HEK293T (cell line): ENCODE data around the gene ARAF.
"Not testable (repeated sequence)": the region's sequence is repeated elsewhere in the genome, so short reads cannot be mapped to it uniquely, and the experiment has no call there.

Experiments used
- CTCF ChIA-PET: fragments of 350-600 bp; formaldehyde crosslinking; extraction: SDS; loops from one replicate; lab custom pipeline; 2021; ENCODE audit warnings: antibody characterized with exemption, inconsistent platforms; lab: Yijun Ruan, JAX
- POLR2A ChIA-PET: fragments of 350-600 bp; formaldehyde crosslinking; extraction: SDS; loops from one replicate; lab custom pipeline; 2020; ENCODE audit warnings: antibody characterized with exemption, inconsistent platforms; lab: Yijun Ruan, JAX
- DNase-seq: peaks from one replicate; pipeline ENCODE4 v3.0.0; 2012; ENCODE audit warnings: mixed read lengths; ENCODE audit errors: extremely low spot score
- ARNT ChIP-seq: fragments of 450-650 bp; IDR thresholded peaks from 2 replicates; pipeline ENCODE4 v1.6.1; 2017; ENCODE audit warnings: mild to moderate bottlenecking
- BHLHE40 ChIP-seq: fragments of 450-650 bp; IDR thresholded peaks from 2 replicates; pipeline ENCODE4 v1.6.1; 2016; ENCODE audit warnings: mild to moderate bottlenecking, moderate library complexity, borderline replicate concordance
- CTBP1 ChIP-seq: fragments of 450-650 bp; IDR thresholded peaks from 2 replicates; pipeline ENCODE4 v1.6.1; 2016; ENCODE audit warnings: borderline replicate concordance
- ELF4 ChIP-seq: fragments of 450-650 bp; IDR thresholded peaks from 2 replicates; pipeline ENCODE4 v1.6.1; 2017; ENCODE audit warnings: antibody characterized with exemption
- FOXA1 ChIP-seq: fragments of 450-650 bp; IDR thresholded peaks from 2 replicates; pipeline ENCODE4 v1.6.1; 2016; ENCODE audit warnings: mild to moderate bottlenecking
- FOXK2 ChIP-seq: fragments of 450-650 bp; IDR thresholded peaks from 2 replicates; pipeline ENCODE4 v1.6.1; 2016; ENCODE audit warnings: mild to moderate bottlenecking
- FOXM1 ChIP-seq: fragments of 450-650 bp; IDR thresholded peaks from 2 replicates; pipeline ENCODE4 v1.6.1; 2017; ENCODE audit warnings: mild to moderate bottlenecking, borderline replicate concordance
- HDGF ChIP-seq: fragments of 450-650 bp; IDR thresholded peaks from 2 replicates; pipeline ENCODE4 v1.6.1; 2017; ENCODE audit warnings: antibody characterized with exemption, borderline replicate concordance
- L3MBTL2 ChIP-seq: fragments of 450-650 bp; conservative IDR thresholded peaks from 2 replicates; pipeline ENCODE4 v1.6.1; 2016; ENCODE audit warnings: mild to moderate bottlenecking
- LEF1 ChIP-seq: fragments of 450-650 bp; IDR thresholded peaks from 2 replicates; pipeline ENCODE4 v1.6.1; 2017; ENCODE audit warnings: mild to moderate bottlenecking, borderline replicate concordance
- NFRKB ChIP-seq: fragments of 450-650 bp; IDR thresholded peaks from 2 replicates; pipeline ENCODE4 v1.6.1; 2016; ENCODE audit warnings: mild to moderate bottlenecking, moderate library complexity
- PKNOX1 ChIP-seq: fragments of 450-650 bp; IDR thresholded peaks from 2 replicates; pipeline ENCODE4 v1.6.1; 2016
- SP1 ChIP-seq: fragments of 450-650 bp; IDR thresholded peaks from 2 replicates; pipeline ENCODE4 v1.6.1; 2017
- SUZ12 ChIP-seq: fragments of 450-650 bp; IDR thresholded peaks from 2 replicates; pipeline ENCODE4 v1.6.1; 2016; ENCODE audit warnings: mild to moderate bottlenecking
- TARDBP ChIP-seq: fragments of 450-650 bp; IDR thresholded peaks from 2 replicates; pipeline ENCODE4 v1.6.1; 2016
- ZNF384 ChIP-seq: fragments of 450-650 bp; IDR thresholded peaks from 2 replicates; pipeline ENCODE4 v1.6.1; 2016

Gene ARAF

GRCh38 chrX:47560934-47561658 is at the start of gene ARAF:
Gene ARAF (plus strand): TSS chrX:47561205. CDS start chrX:47562968, 1,763 bp downstream.
- DNase-seq: peak; percentile 92
- TF ChIP-seq LEF1 (no peak), BHLHE40 (peak; percentile 73), ELF4 (peak; percentile 39; the same call in 1 of the 2 replicates), L3MBTL2 (peak; percentile 61), PKNOX1 (peak; percentile 99), FOXM1 (no peak)
- ChIA-PET POLR2A (interaction anchor here (0.7 to 1.0 kb wide), 4 partner anchors 10 to 62 kb away, joined by 3 read pairs; no protein-coding TSS in a partner anchor), CTCF (interaction anchor here (1.0 kb wide), 1 partner anchor 67 kb away, joined by 3 read pairs; no protein-coding TSS in a partner anchor)

DNA sequence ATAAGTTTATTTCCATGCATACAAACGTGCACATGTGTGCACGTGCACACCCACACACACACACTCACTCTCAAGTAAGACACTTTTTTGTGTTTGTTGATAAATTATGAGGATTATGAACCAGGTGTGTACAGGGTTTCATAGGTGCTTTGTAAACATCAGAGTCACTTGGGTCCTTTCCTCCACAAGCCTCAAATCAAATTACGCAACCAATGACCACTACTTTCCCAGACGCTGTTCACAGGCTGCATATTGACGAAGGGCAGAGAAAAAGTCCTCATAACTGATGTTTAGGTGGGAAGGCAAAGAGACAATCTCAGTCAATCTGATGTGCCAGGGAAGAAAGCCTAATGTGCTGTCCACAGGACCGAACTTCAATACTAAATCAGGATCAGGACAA is 48.6 kb upstream of the ARAF start:
- DNase-seq, CTCF ChIA-PET: not testable (repeated sequence)
- POLR2A ChIA-PET: interaction anchor here (2.1 kb wide), 1 partner anchor 11 kb away, joined by 9 read pairs; no protein-coding TSS in a partner anchor

- POLR2A ChIA-PET: interaction anchor here (0.9 to 2.1 kb wide), 2 partner anchors 10 to 12 kb away, joined by 6 to 9 read pairs; no protein-coding TSS in a partner anchor
- CTCF ChIA-PET: interaction anchor here (0.6 kb wide), 1 partner anchor 514 kb away, joined by 3 read pairs; no protein-coding TSS in a partner anchor
- DNase-seq: not testable (repeated sequence)
- peak; percentile 66 for TF ChIP-seq L3MBTL2
These were observed 47.7 kb upstream of the ARAF start for GRCh38 chrX:47513034-47513965.

- no peak for TF ChIP-seq FOXK2
- no peak for TF ChIP-seq CTBP1
- no peak for TF ChIP-seq ELF4
- no peak for TF ChIP-seq NFRKB
- TF ChIP-seq LEF1: no peak
- no peak for TF ChIP-seq TARDBP
- TF ChIP-seq HDGF: no peak
- TF ChIP-seq SP1: no peak
- no peak for TF ChIP-seq SUZ12
- TF ChIP-seq BHLHE40: no peak
- TF ChIP-seq L3MBTL2: no peak
- TF ChIP-seq ARNT: no peak
- no peak for TF ChIP-seq FOXM1
- DNase-seq: no peak
- ChIA-PET POLR2A (interaction anchor here (2.1 kb wide), 1 partner anchor 13 kb away, joined by 9 read pairs; no protein-coding TSS in a partner anchor), CTCF (interaction anchor here (1.1 kb wide), 1 partner anchor 26 kb away, joined by 3 read pairs; no protein-coding TSS in a partner anchor)
These were observed 46.3 kb upstream of the ARAF start for GRCh38 chrX:47514533-47515235.

DNA sequence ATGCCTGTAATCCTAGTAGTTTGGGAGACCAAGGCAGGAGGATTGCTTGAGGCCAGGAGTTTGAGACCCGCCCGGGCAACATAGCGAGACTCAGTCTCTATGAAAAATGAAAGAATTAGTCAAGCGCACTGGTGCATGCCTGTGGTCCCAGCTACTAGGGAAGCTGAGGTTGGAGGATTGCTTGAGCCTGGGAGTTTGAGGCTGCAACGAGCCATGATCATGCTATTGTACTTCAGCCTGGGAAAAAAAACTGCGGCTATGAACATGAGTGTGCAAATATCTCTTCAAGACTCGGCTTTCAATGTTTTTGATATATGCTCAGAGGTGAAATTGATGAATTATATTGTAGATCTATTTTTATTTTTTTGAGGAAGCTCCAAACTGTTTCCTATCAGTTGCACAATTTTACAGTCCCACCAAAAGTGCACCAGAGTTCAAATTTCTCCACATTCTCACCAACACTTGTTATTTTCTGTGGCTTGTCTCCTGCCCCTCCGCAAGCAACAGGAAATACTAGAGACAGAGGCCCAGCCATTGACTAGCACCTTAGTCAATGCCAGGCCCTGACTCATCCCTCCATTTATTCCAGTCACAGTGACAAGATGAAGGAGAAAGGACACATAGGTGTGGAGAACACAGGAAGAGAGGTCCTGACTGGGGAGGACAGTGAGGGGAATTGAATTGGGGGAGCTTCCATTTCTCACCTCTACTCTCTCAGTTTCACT is 44.9 kb upstream of the ARAF start:
- CTCF ChIA-PET: interaction anchor here (0.6 kb wide), 1 partner anchor 505 kb away, joined by 3 read pairs; no protein-coding TSS in a partner anchor
- POLR2A ChIA-PET: no interaction called here
- TF ChIP-seq NFRKB (no peak), L3MBTL2 (no peak), ZNF384 (no peak), HDGF (no peak), CTBP1 (no peak), PKNOX1 (no peak), ELF4 (no peak), BHLHE40 (no peak), SP1 (no peak), FOXM1 (no peak), TARDBP (no peak), FOXK2 (no peak), ARNT (no peak), FOXA1 (no peak), SUZ12 (no peak), LEF1 (no peak)
- DNase-seq: no peak

- ChIA-PET POLR2A (no interaction called here), CTCF (no interaction called here)
- no peak for DNase-seq
- TF ChIP-seq ZNF384 (no peak), L3MBTL2 (no peak), PKNOX1 (no peak), ELF4 (no peak), ARNT (no peak), FOXM1 (no peak), TARDBP (no peak), SP1 (no peak), HDGF (no peak), FOXK2 (no peak), NFRKB (no peak), BHLHE40 (no peak)
These were observed 42.9 kb upstream of the ARAF start for GRCh38 chrX:47518144-47518543.
